Measurements from ENCODE around the gene BANF2. TPM values are rescaled to one million over a fixed set of nuclear protein-coding genes. Genes with fewer than 3 reads are reported as not detected.

Gene BANF2
- total and polyA plus RNA-seq, 2 of the 4 experiments (the other 2 are of a cell fraction): not detected

GRCh38 chr20:17751640-17752039, 51.9 kb downstream of the BANF2 start:
- DNase-seq (no peak), ATAC-seq (ENCODE audit: low read depth) (no peak)
- Histone ChIP-seq H2BK120ac (ENCODE audit: low read depth, low read length) (no peak overlapping the region), H3K14ac (replicated peaks; ENCODE audit: low read depth, low read length) (no peak overlapping the region), H3K4me2 (ENCODE audit: low read depth, low read length) (no peak overlapping the region), H2AFZ (replicated peaks; ENCODE audit: low read length, poor library complexity) (no peak overlapping the region), H2AK9ac (replicated peaks; ENCODE audit: low read depth, low read length, poor library complexity) (no peak overlapping the region), H2AK5ac (ENCODE audit: low read depth, low read length) (no peak overlapping the region), H3K27me3 (ENCODE audit: control insufficient read depth, insufficient read depth, low read length) (peaks cover 37% of the 10 kb centered on the region), H3K9me1 (ENCODE audit: insufficient read depth, low read length) (peaks cover 4% of the 10 kb centered on the region; the same call in 1 of the 2 replicates), H3K9me3 (ENCODE audit: control insufficient read depth, insufficient read depth, low read length) (no peaks in the 10 kb centered on the region), H2BK15ac (ENCODE audit: low read depth, low read length) (no peak overlapping the region), H4K5ac (ENCODE audit: low read depth, low read length) (no peak overlapping the region), H3K27ac (ENCODE audit: insufficient read depth, low read length) (no peak overlapping the region), H4K8ac (ENCODE audit: low read depth in 2 of 2, low read length in 2 of 2) (no peak overlapping the region), H4K91ac (ENCODE audit: insufficient read depth, low read depth, low read length) (no peak overlapping the region), H2BK5ac (ENCODE audit: low read depth, low read length, poor library complexity, severe bottlenecking) (no peak overlapping the region), H3K56ac (ENCODE audit: extremely low read depth, insufficient read depth, low read length) (no peak overlapping the region), H3K9ac (ENCODE audit: low read depth, low read length) (no peak overlapping the region), H3K23ac (ENCODE audit: low read depth, low read length) (no peak overlapping the region), H3K36me3 (ENCODE audit: control insufficient read depth, insufficient read depth, low read length) (no peaks in the 10 kb centered on the region), H4K20me1 (ENCODE audit: insufficient read depth, low read length) (no peaks in the 10 kb centered on the region), H3K4me1 (ENCODE audit: control insufficient read depth, insufficient read depth, low read length) (peaks cover 8% of the 10 kb centered on the region), H3K79me1 (ENCODE audit: low read depth in 1 of 2, low read length in 2 of 2) (no peaks in the 10 kb centered on the region), H3K4me3 (ENCODE audit: insufficient read depth, low read depth, low read length) (no peak overlapping the region), H2BK20ac (ENCODE audit: low read depth, low read length) (no peak overlapping the region), H3K18ac (ENCODE audit: low read depth, low read length) (no peak overlapping the region), H3K4ac (ENCODE audit: low read depth, low read length) (no peak overlapping the region)
- no TSS peak for BruUV-seq (replicated peaks)
- in situ Hi-C loops (cut with MboI; ENCODE audit: low sequenced_read_pairs): no loop called here
- ChIA-PET CTCF (interaction anchor here (1.1 kb wide), 1 partner anchor 29 kb away, joined by 3 read pairs; no protein-coding TSS in a partner anchor), POLR2A (ENCODE audit: unreplicated experiment) (no interaction called here)
- WGBS, 2 experiments (ENCODE audit: extremely low coverage in 2 of 2, insufficient read length in 1 of 2): no CpG with 5 or more reads among the region's 8 CpGs
- dilution Hi-C loops (cut with HindIII; ENCODE audit: low sequenced_read_pairs, unreplicated experiment): no loop called here
- intact Hi-C loops (cut with micrococcal nuclease): loop anchor here (5.0 kb wide), 1 partner anchor 69 kb away; the partner anchor contains the start of gene RRBP1
- TF ChIP-seq CHD1 (IDR thresholded peaks at IDR 0.05; ENCODE audit: low read depth, low read length): no peak
- TF ChIP-seq POLR2A (IDR thresholded peaks at IDR 0.05; ENCODE audit: low read depth, low read length): no peak
- no peak for TF ChIP-seq SMC3 (IDR thresholded peaks at IDR 0.05; ENCODE audit: low read depth, low read length)
- TF ChIP-seq RFX5 (IDR thresholded peaks at IDR 0.05; ENCODE audit: low read depth, low read length): no peak
- no peak for TF ChIP-seq RAD21 (IDR thresholded peaks at IDR 0.05; ENCODE audit: low read length)
- TF ChIP-seq NFE2L2 (IDR thresholded peaks at IDR 0.05; ENCODE audit: low read depth, low read length): no peak
- no peak for TF ChIP-seq MAZ (IDR thresholded peaks at IDR 0.05; ENCODE audit: borderline replicate concordance, low read depth, low read length)

Data from IMR-90 (cell line).